OCI-LY7 (cell line): Measurements from ENCODE around the gene EIPR1. TPM values are rescaled to one million over a fixed set of nuclear protein-coding genes. Genes with fewer than 3 reads are reported as not detected.

ENCODE experiments used
- BruUV-seq: library from RNA; stranded (reverse); fragments of 400-500 nt; replicated peaks from 2 replicates; lab custom pipeline; 2021; lab: Mats Ljungman, UMichigan
- CTCF ChIA-PET: fragments of 300-600 bp; sonication (Branson Sonifier 250); formaldehyde crosslinking; loops from one replicate; lab custom pipeline; 2022; ENCODE audit warnings: antibody characterized with exemption; ENCODE audit not compliant: unreplicated experiment; lab: Charles Lee
- POLR2A ChIA-PET: fragments of 300-600 bp; sonication (Branson Sonifier 250); formaldehyde crosslinking; loops from one replicate; lab custom pipeline; 2022; ENCODE audit warnings: antibody characterized with exemption; lab: Charles Lee
- DNase-seq: peaks from one replicate; pipeline ENCODE4 v3.0.0-alpha.2; 2015; ENCODE audit warnings: low spot score
- H2AFZ ChIP-seq: fragments of 200-600 bp; sonication (generic), shearing (Covaris generic); 2 replicates; pipeline ENCODE4 v1.6.1; 2014; ENCODE audit warnings: mild to moderate bottlenecking, antibody characterized with exemption, low read length, moderate library complexity
- H3K27ac ChIP-seq: fragments of 200-600 bp; sonication (generic); 2 replicates; pipeline ENCODE4 v1.5.1; 2014; ENCODE audit warnings: mixed run types, low read depth, mild to moderate bottlenecking, moderate library complexity, low read length, inconsistent platforms; ENCODE audit not compliant: poor library complexity, severe bottlenecking
- H3K36me3 ChIP-seq: fragments of 200-600 bp; sonication (generic); 2 replicates; pipeline ENCODE4 v1.6.1; 2014; ENCODE audit warnings: mild to moderate bottlenecking, antibody characterized with exemption, low read length, moderate library complexity, mixed read lengths; ENCODE audit not compliant: insufficient read depth
- H3K4me1 ChIP-seq: fragments of 200-600 bp; sonication (generic); 2 replicates; pipeline ENCODE4 v1.5.1; 2014; ENCODE audit warnings: mild to moderate bottlenecking, low read length; ENCODE audit not compliant: insufficient read depth, poor library complexity, severe bottlenecking
- H3K4me2 ChIP-seq: fragments of 200-600 bp; sonication (generic); 2 replicates; pipeline ENCODE4 v1.6.1; 2014; ENCODE audit warnings: mild to moderate bottlenecking, low read length
- H3K4me3 ChIP-seq: fragments of 200-600 bp; sonication (generic); 2 replicates; pipeline ENCODE4 v1.5.1; 2014; ENCODE audit warnings: mild to moderate bottlenecking, low read depth, low read length; ENCODE audit not compliant: poor library complexity, severe bottlenecking
- H3K79me2 ChIP-seq: fragments of 200-600 bp; sonication (generic); 2 replicates; pipeline ENCODE4 v1.6.1; 2016; ENCODE audit warnings: low read depth, mild to moderate bottlenecking, low read length, moderate library complexity, mixed read lengths; ENCODE audit not compliant: insufficient read depth
- H3K9me2 ChIP-seq: fragments of 200-600 bp; sonication (generic); 2 replicates; pipeline ENCODE4 v1.6.1; 2016; ENCODE audit warnings: mild to moderate bottlenecking, low read length, mixed read lengths; ENCODE audit not compliant: insufficient read depth
- H3K9me3 ChIP-seq: fragments of 200-600 bp; sonication (generic); 2 replicates; pipeline ENCODE4 v1.6.1; 2014; ENCODE audit warnings: mild to moderate bottlenecking, mixed run types, low read length, mixed read lengths
- H4K20me1 ChIP-seq: fragments of 200-600 bp; sonication (generic); 2 replicates; pipeline ENCODE4 v1.6.1; 2014; ENCODE audit warnings: mild to moderate bottlenecking, antibody characterized with exemption, low read length, moderate library complexity, mixed read lengths; ENCODE audit not compliant: insufficient read depth
- CTCF ChIP-seq: fragments of 200-600 bp; sonication (generic); conservative IDR thresholded peaks from 2 replicates; pipeline ENCODE4 v1.5.1; 2014; ENCODE audit warnings: mild to moderate bottlenecking, antibody characterized with exemption, low read length, moderate library complexity, mixed read lengths
- EZH2phosphoT487 ChIP-seq: fragments of 200-600 bp; sonication (generic); IDR thresholded peaks from 2 replicates; pipeline ENCODE4 v1.6.1; 2018; ENCODE audit warnings: low read depth, borderline replicate concordance, mild to moderate bottlenecking, mixed run types, antibody characterized with exemption, low read length, moderate library complexity, mixed read lengths
- intact Hi-C: fragments of 100-400 bp; cut with micrococcal nuclease; formaldehyde crosslinking; loops from one replicate; pipeline ENCODE4 v1.10.0; 2022; ENCODE audit not compliant: unreplicated experiment
- total RNA-seq, 2 experiments: library from RNA; depleted of rRNA in 1 of 2; stranded (reverse); fragments of >200 nt in 1 of 2; shearing (Covaris generic) in 1 of 2; gene quantifications; 2 replicates each; pipeline ENCODE4 v1.2.3, GENCODE V29; 2014 to 2022

The EIPR1 gene
- total RNA-seq, 2 experiments from 2014 or later, result 60.5 to 61.7 TPM

GRCh38 chr2:3219536-3219935 lies 158.1 kb downstream of the EIPR1 start:
- TF ChIP-seq CTCF (no peak), EZH2phosphoT487 (no peak)
- no peak overlapping the region for H3K4me3 ChIP-seq
- CTCF ChIA-PET, result no interaction called here
- BruUV-seq, result no TSS peak
- intact Hi-C loops, result no loop called here
- peaks cover 10% of the 10 kb centered on the region for H3K9me3 ChIP-seq
- no peaks in the 10 kb centered on the region for H4K20me1 ChIP-seq
- no peak overlapping the region for H3K27ac ChIP-seq
- peaks cover 9% of the 10 kb centered on the region; the same call in 1 of the 2 replicates for H3K36me3 ChIP-seq
- DNase-seq, result no peak
- H3K79me2 ChIP-seq, result no peaks in the 10 kb centered on the region
- POLR2A ChIA-PET, result no interaction called here
- no peak overlapping the region for H3K4me2 ChIP-seq
- no peaks in the 10 kb centered on the region for H3K4me1 ChIP-seq
- no peaks in the 10 kb centered on the region for H3K9me2 ChIP-seq
- no peak overlapping the region for H2AFZ ChIP-seq

DNA sequence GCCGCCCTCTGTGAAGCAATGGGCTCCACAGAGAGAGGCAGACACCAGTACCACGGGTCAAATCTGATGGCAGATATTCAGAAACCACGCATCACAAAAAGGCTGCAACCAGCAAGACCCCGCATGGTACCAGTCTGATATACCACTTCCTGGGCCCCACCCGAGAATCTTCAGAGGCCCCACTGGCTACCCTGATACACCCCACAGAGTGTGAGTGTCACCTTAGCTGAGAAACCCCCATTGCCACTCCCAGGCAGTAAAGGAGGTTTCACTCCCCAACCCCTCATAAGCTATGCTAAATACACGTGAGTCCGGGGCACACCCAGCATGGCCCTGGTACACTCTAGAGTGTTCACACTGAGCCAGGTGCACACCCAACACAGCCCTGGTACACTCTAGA lies 160.0 kb downstream of the EIPR1 start:
- ChIA-PET POLR2A (interaction anchor here (0.6 to 1.1 kb wide), 3 partner anchors 12 to 1392 kb away, joined by 3 read pairs; no protein-coding TSS in a partner anchor), CTCF (no interaction called here)
- Histone ChIP-seq H3K9me3 (peaks cover 10% of the 10 kb centered on the region), H3K9me2 (no peaks in the 10 kb centered on the region), H3K4me1 (no peaks in the 10 kb centered on the region), H2AFZ (no peak overlapping the region), H3K79me2 (no peaks in the 10 kb centered on the region), H3K4me3 (no peak overlapping the region), H3K27ac (no peak overlapping the region), H3K4me2 (no peak overlapping the region), H3K36me3 (peaks cover 9% of the 10 kb centered on the region; the same call in 1 of the 2 replicates), H4K20me1 (no peaks in the 10 kb centered on the region)
- no TSS peak for BruUV-seq
- no peak for DNase-seq
- no peak for TF ChIP-seq CTCF
- TF ChIP-seq EZH2phosphoT487, result no peak
- intact Hi-C loops, result no loop called here

DNA sequence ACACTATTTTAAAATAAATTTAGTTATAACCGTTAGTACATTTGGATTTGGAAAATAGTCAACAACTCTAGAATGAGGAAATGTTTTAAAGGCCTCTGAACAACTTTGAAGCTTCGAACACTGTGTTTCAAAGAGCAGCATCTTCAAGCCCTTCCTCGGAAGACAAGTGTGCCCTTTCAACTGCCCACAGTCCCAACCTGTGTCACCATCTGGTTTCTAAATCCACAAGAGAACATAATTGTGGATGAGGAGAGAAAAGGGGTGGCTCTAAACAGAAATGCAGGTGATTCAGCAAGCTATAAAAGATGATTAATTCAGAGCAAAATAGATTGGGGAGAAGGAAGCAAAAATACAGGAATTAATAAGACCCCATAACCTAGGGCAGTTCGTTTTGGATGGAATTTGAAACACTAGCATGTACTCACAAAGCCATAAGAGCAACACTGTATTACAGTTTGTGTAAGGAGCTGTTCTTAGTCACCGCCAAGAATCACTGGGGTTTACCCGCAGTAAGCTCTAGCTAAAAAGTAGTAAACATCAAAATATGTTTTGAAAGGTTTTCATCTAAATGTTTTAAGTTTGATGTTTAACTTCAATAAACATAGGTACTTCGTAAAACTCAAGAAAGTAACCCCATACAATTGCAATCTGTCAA lies 160.7 kb downstream of the EIPR1 start:
- H3K4me2 ChIP-seq, result no peak overlapping the region
- intact Hi-C loops, result no loop called here
- POLR2A ChIA-PET, result interaction anchor here (0.6 to 1.1 kb wide), 6 partner anchors 9 to 1391 kb away, joined by 3 read pairs; no protein-coding TSS in a partner anchor
- no peaks in the 10 kb centered on the region for H3K4me1 ChIP-seq
- no peaks in the 10 kb centered on the region for H3K79me2 ChIP-seq
- no peak overlapping the region for H3K4me3 ChIP-seq
- H3K36me3 ChIP-seq, result peaks cover 9% of the 10 kb centered on the region; the same call in 1 of the 2 replicates
- DNase-seq, result no peak
- no peak for TF ChIP-seq EZH2phosphoT487
- peaks cover 10% of the 10 kb centered on the region for H3K9me3 ChIP-seq
- no peaks in the 10 kb centered on the region for H4K20me1 ChIP-seq
- no peaks in the 10 kb centered on the region for H3K9me2 ChIP-seq
- no peak overlapping the region for H2AFZ ChIP-seq
- H3K27ac ChIP-seq, result no peak overlapping the region
- CTCF ChIA-PET, result no interaction called here
- no TSS peak for BruUV-seq
